ENCODE measurements around the gene CDKN2B.

DNA sequence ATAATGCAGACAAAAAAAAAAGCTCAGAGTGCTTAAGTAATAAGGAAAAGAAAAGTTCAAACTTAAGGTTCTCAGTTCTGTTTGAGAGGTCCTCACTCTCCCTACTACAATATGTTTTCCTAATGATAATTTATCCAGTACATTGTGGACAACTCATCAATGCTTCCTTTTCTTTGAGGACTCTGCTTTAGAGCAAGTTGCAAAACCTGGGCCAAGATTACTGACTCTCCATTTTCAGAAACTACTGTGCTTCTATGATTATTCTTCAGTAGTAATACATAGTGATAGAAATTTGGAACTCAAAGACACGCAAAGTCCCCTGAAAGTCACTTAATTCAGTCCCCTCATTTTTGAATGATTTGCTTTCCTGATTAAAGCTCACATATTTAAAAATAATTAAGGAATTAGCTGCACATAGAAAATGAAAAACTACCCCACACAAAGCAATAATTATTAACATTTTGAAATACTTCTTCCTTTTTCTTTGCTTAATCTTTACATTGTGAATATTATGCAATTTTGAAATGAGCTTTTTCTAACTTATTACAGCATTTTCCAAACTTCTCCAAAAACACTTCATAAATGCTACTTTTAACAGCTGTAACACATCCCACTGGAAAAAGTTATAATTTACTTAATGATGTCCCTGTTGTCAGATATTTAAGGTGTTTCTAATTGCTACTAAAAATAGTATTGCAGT lies 26.1 kb downstream of the CDKN2B start:
- TF ChIP-seq, protein P1, sequence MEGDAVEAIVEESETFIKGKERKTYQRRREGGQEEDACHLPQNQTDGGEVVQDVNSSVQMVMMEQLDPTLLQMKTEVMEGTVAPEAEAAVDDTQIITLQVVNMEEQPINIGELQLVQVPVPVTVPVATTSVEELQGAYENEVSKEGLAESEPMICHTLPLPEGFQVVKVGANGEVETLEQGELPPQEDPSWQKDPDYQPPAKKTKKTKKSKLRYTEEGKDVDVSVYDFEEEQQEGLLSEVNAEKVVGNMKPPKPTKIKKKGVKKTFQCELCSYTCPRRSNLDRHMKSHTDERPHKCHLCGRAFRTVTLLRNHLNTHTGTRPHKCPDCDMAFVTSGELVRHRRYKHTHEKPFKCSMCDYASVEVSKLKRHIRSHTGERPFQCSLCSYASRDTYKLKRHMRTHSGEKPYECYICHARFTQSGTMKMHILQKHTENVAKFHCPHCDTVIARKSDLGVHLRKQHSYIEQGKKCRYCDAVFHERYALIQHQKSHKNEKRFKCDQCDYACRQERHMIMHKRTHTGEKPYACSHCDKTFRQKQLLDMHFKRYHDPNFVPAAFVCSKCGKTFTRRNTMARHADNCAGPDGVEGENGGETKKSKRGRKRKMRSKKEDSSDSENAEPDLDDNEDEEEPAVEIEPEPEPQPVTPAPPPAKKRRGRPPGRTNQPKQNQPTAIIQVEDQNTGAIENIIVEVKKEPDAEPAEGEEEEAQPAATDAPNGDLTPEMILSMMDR (conservative IDR thresholded peaks at IDR 0.05; ENCODE audit: low read length): no peak
- no peak for TF ChIP-seq EZH2phosphoT487 (IDR thresholded peaks at IDR 0.05; ENCODE audit: borderline replicate concordance)

All from Loucy (cell line).